Caco-2 (cell line): Measurements from ENCODE around the gene GPRIN3. TPM values are rescaled to one million over a fixed set of nuclear protein-coding genes. Genes with fewer than 3 reads are reported as not detected.

ENCODE experiments used
- BruUV-seq: library from RNA; stranded (reverse); fragments of 400-500 nt; replicated peaks from 2 replicates; lab custom pipeline; 2021; lab: Mats Ljungman, UMichigan
- CTCF ChIA-PET: fragments of 300-600 bp; sonication (Branson Sonifier 250); formaldehyde crosslinking; loops from one replicate; lab custom pipeline; 2022; ENCODE audit warnings: antibody characterized with exemption; lab: Charles Lee
- POLR2A ChIA-PET: fragments of 300-600 bp; sonication (Branson Sonifier 250); formaldehyde crosslinking; loops from one replicate; lab custom pipeline; 2022; ENCODE audit warnings: antibody characterized with exemption; lab: Charles Lee
- DNase-seq, 2 experiments: peaks; one replicate each; pipeline versions ENCODE4 v3.0.0 to v3.0.0-alpha.2; 2020 to 2022
- H3K27me3 ChIP-seq: replicated peaks from 2 replicates; pipeline ENCODE4 v1.6.0; 2011; ENCODE audit warnings: low read length; ENCODE audit not compliant: control insufficient read depth, insufficient read depth
- H3K36me3 ChIP-seq: 2 replicates; pipeline ENCODE4 v1.5.1; 2011; ENCODE audit warnings: low read length; ENCODE audit not compliant: control insufficient read depth, insufficient read depth
- H3K4me1 ChIP-seq: fragments of 250-450 bp; sonication (Bioruptor Pico); 2 replicates; pipeline ENCODE4 v1.5.1; 2020; ENCODE audit warnings: mild to moderate bottlenecking
- H3K4me3 ChIP-seq: 2 replicates; pipeline ENCODE4 v1.5.1; 2011; ENCODE audit warnings: low read depth, mild to moderate bottlenecking, control low read depth, low read length
- H3K9me3 ChIP-seq: fragments of 250-450 bp; sonication (Bioruptor Pico); 2 replicates; pipeline ENCODE4 v1.5.1; 2020; ENCODE audit warnings: mild to moderate bottlenecking, moderate library complexity
- H3K27ac Mint-ChIP-seq: one replicate; pipeline ENCODE4 v1.8.0; 2022; ENCODE audit warnings: mixed read lengths; ENCODE audit not compliant: unreplicated experiment
- H3K27me3 Mint-ChIP-seq: one replicate; pipeline ENCODE4 v1.8.0; 2022; ENCODE audit warnings: mixed read lengths; ENCODE audit not compliant: insufficient read depth, unreplicated experiment
- H3K36me3 Mint-ChIP-seq: one replicate; pipeline ENCODE4 v1.8.0; 2022; ENCODE audit warnings: mild to moderate bottlenecking, mixed read lengths; ENCODE audit not compliant: insufficient read depth, unreplicated experiment
- H3K4me1 Mint-ChIP-seq: one replicate; pipeline ENCODE4 v1.8.0; 2022; ENCODE audit warnings: low read depth, mixed read lengths; ENCODE audit not compliant: unreplicated experiment
- H3K4me3 Mint-ChIP-seq: one replicate; pipeline ENCODE4 v1.8.0; 2022; ENCODE audit warnings: mild to moderate bottlenecking, moderate library complexity, mixed read lengths; ENCODE audit not compliant: unreplicated experiment
- H3K9me3 Mint-ChIP-seq: one replicate; pipeline ENCODE4 v1.8.0; 2022; ENCODE audit warnings: mixed read lengths; ENCODE audit not compliant: unreplicated experiment
- intact Hi-C: fragments of 100-400 bp; cut with micrococcal nuclease; formaldehyde crosslinking; loops from one replicate; pipeline ENCODE4 v1.10.0; 2022; ENCODE audit not compliant: unreplicated experiment
- total RNA-seq: library from RNA; stranded (reverse); gene quantifications from 2 replicates; pipeline ENCODE4 v1.2.3, GENCODE V29; 2022
- TF ChIP-seq, protein P1 (sequence below), 2 experiments: fragments of 200-600 bp in 1 of 2; IDR thresholded peaks; 1 replicate in 1 of 2; 2 replicates in 1 of 2; pipeline versions ENCODE4 v1.5.1 to v1.8.0; 2011 to 2022; ENCODE audit warnings: antibody characterized with exemption in 1 of 2, control low read depth in 1 of 2, inconsistent platforms in 1 of 2, low read depth in 1 of 2, low read length in 1 of 2, mild to moderate bottlenecking in 1 of 2, moderate library complexity in 1 of 2; ENCODE audit not compliant: insufficient read depth in 1 of 2, severe bottlenecking in 1 of 2, unreplicated experiment in 1 of 2

GPRIN3 gene
- total RNA-seq, 1 experiment from 2014 or later = 0.02 TPM

DNA sequence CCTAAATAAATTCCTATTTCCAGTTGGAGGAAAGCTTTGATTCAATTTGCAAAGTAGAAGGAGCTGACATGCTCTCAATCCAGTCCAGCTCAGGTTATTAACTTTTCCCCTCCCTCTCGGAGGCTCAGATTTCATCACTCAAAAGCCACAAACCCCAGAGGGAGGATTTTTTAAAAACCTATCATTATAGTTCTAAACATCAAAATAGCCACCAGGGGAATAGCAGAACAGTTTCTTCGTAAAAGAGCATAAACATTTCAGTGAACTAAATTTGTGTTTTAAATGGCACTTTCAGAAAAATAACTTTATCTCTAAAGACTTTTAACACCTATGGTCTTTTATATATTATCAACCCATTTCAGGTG is 8.8 kb downstream of the GPRIN3 start:
- Mint-ChIP-seq H3K27me3 (peaks cover 5% of the 10 kb centered on the region), H3K9me3 (no peaks in the 10 kb centered on the region), H3K4me1 (no peaks in the 10 kb centered on the region), H3K36me3 (no peaks in the 10 kb centered on the region), H3K27ac (no peak overlapping the region), H3K4me3 (no peak overlapping the region)
- TF ChIP-seq, protein P1, sequence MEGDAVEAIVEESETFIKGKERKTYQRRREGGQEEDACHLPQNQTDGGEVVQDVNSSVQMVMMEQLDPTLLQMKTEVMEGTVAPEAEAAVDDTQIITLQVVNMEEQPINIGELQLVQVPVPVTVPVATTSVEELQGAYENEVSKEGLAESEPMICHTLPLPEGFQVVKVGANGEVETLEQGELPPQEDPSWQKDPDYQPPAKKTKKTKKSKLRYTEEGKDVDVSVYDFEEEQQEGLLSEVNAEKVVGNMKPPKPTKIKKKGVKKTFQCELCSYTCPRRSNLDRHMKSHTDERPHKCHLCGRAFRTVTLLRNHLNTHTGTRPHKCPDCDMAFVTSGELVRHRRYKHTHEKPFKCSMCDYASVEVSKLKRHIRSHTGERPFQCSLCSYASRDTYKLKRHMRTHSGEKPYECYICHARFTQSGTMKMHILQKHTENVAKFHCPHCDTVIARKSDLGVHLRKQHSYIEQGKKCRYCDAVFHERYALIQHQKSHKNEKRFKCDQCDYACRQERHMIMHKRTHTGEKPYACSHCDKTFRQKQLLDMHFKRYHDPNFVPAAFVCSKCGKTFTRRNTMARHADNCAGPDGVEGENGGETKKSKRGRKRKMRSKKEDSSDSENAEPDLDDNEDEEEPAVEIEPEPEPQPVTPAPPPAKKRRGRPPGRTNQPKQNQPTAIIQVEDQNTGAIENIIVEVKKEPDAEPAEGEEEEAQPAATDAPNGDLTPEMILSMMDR (IDR thresholded peaks at IDR 0.05; ENCODE audit: insufficient read depth in 1 of 2, low read depth in 1 of 2, low read length in 1 of 2, severe bottlenecking in 1 of 2, unreplicated experiment in 1 of 2) = no peak
- peaks cover 9% of the 10 kb centered on the region; the same call in 1 of the 2 replicates for H3K4me1 ChIP-seq
- H3K27me3 ChIP-seq = no peaks in the 10 kb centered on the region
- POLR2A ChIA-PET = no interaction called here
- BruUV-seq = no TSS peak
- no peak overlapping the region for H3K4me3 ChIP-seq
- DNase-seq = no peak
- H3K9me3 ChIP-seq = no peaks in the 10 kb centered on the region
- H3K36me3 ChIP-seq = no peaks in the 10 kb centered on the region
- intact Hi-C loops = no loop called here
- CTCF ChIA-PET = no interaction called here

GRCh38 chr4:89298155-89298554 is 9.4 kb downstream of the GPRIN3 start:
- peaks cover 5% of the 10 kb centered on the region for H3K27me3 Mint-ChIP-seq
- TF ChIP-seq, protein P1 (IDR thresholded peaks at IDR 0.05; ENCODE audit: insufficient read depth in 1 of 2, low read depth in 1 of 2, low read length in 1 of 2, severe bottlenecking in 1 of 2, unreplicated experiment in 1 of 2) = no peak
- no peaks in the 10 kb centered on the region for H3K4me1 Mint-ChIP-seq
- H3K4me3 Mint-ChIP-seq = no peak overlapping the region
- POLR2A ChIA-PET = no interaction called here
- no peaks in the 10 kb centered on the region for H3K9me3 ChIP-seq
- H3K36me3 ChIP-seq = no peaks in the 10 kb centered on the region
- CTCF ChIA-PET = no interaction called here
- BruUV-seq = no TSS peak
- intact Hi-C loops = no loop called here
- no peak overlapping the region for H3K27ac Mint-ChIP-seq
- no peak overlapping the region for H3K4me3 ChIP-seq
- H3K27me3 ChIP-seq = no peaks in the 10 kb centered on the region
- H3K4me1 ChIP-seq = peaks cover 9% of the 10 kb centered on the region; the same call in 1 of the 2 replicates
- H3K36me3 Mint-ChIP-seq = no peaks in the 10 kb centered on the region
- no peaks in the 10 kb centered on the region for H3K9me3 Mint-ChIP-seq
- no peak for DNase-seq

DNA sequence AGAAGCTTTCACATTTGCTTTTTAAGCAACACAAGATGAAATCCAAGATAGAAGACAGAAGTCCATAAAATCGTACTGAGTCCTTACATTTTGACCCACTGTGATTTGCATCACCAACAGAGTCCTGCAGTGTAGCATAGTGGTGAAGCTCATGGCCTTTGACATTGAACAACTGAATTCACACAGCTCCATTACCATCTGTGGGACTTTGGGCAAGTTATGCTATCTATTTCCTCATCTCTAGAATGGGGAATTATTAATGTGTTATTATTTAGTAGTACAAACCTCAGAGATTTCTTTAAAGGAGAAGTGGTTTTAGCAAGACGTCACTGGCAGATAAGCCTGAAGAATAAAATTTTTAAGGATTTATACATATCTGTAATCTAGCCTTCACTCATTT is 10.7 kb downstream of the GPRIN3 start:
- ChIA-PET POLR2A (no interaction called here), CTCF (no interaction called here)
- H3K4me1 Mint-ChIP-seq = no peaks in the 10 kb centered on the region
- H3K9me3 Mint-ChIP-seq = no peaks in the 10 kb centered on the region
- no peak overlapping the region for H3K27ac Mint-ChIP-seq
- no peak for DNase-seq
- BruUV-seq = no TSS peak
- intact Hi-C loops = no loop called here
- TF ChIP-seq, protein P1 (IDR thresholded peaks at IDR 0.05; ENCODE audit: insufficient read depth in 1 of 2, low read depth in 1 of 2, low read length in 1 of 2, severe bottlenecking in 1 of 2, unreplicated experiment in 1 of 2) = no peak
- H3K36me3 Mint-ChIP-seq = no peaks in the 10 kb centered on the region
- peaks cover 5% of the 10 kb centered on the region for H3K27me3 Mint-ChIP-seq
- Histone ChIP-seq H3K4me3 (no peak overlapping the region), H3K36me3 (no peaks in the 10 kb centered on the region), H3K9me3 (no peaks in the 10 kb centered on the region), H3K27me3 (no peaks in the 10 kb centered on the region), H3K4me1 (peaks cover 9% of the 10 kb centered on the region; the same call in 1 of the 2 replicates)
- H3K4me3 Mint-ChIP-seq = no peak overlapping the region
